Endothelial cell of umbilical vein (primary cell): ENCODE results near the gene RNF169. TPM values are rescaled to one million over a fixed set of nuclear protein-coding genes. Genes with fewer than 3 reads are reported as not detected.

Source experiments
- BruUV-seq: library from RNA; stranded (reverse); fragments of 400-500 nt; replicated peaks from 2 replicates; lab custom pipeline; 2021; lab: Mats Ljungman, UMichigan
- CTCF ChIA-PET: fragments of 300-600, 350-600 bp; sonication (Branson Sonifier 250); formaldehyde crosslinking; loops from one replicate; lab custom pipeline; 2021; ENCODE audit warnings: antibody characterized with exemption, inconsistent platforms; lab: Charles Lee
- POLR2A ChIA-PET: fragments of 300-600, 350-600 bp; sonication (Branson Sonifier 250); formaldehyde crosslinking; loops from one replicate; lab custom pipeline; 2021; ENCODE audit warnings: antibody characterized with exemption, inconsistent platforms; lab: Charles Lee
- DNase-seq: peaks from one replicate; pipeline ENCODE4 v3.0.0-alpha.2; 2011; ENCODE audit warnings: low read depth, low spot score
- FAIRE-seq: peaks from 2 replicates; lab custom pipeline; 2011; peaks lifted over from hg19 to GRCh38; lab: Jason Lieb, UNC
- H2AFZ ChIP-seq: 2 replicates; pipeline ENCODE4 v1.6.0; 2012; ENCODE audit warnings: low read depth, low read length, control low read depth, inconsistent platforms
- H3K27ac ChIP-seq: 2 replicates; pipeline ENCODE4 v1.5.1; 2011; ENCODE audit warnings: low read depth, mild to moderate bottlenecking, control low read depth, low read length, moderate library complexity; ENCODE audit not compliant: insufficient read depth
- H3K27me3 ChIP-seq, 2 experiments: 2 replicates each; pipeline versions ENCODE4 v1.6.0 to v1.6.1; 2011; ENCODE audit warnings: low read length in 2 of 2, mixed read lengths in 1 of 2; ENCODE audit not compliant: control insufficient read depth in 2 of 2, insufficient read depth in 2 of 2
- H3K36me3 ChIP-seq, 2 experiments: 2 replicates in 1 of 2; 3 replicates in 1 of 2; pipeline ENCODE4 v1.5.1; 2011; ENCODE audit warnings: low read length in 2 of 2, mild to moderate bottlenecking in 1 of 2, moderate library complexity in 1 of 2; ENCODE audit not compliant: control insufficient read depth in 2 of 2, insufficient read depth in 2 of 2; ENCODE audit errors: extremely low read depth in 1 of 2
- H3K4me1 ChIP-seq: 3 replicates; pipeline ENCODE4 v1.5.1; 2011; ENCODE audit warnings: mild to moderate bottlenecking, low read length; ENCODE audit not compliant: control insufficient read depth, insufficient read depth; ENCODE audit errors: extremely low read depth
- H3K4me2 ChIP-seq: 2 replicates; pipeline ENCODE4 v1.6.1; 2011; ENCODE audit warnings: low read length, control low read depth, mixed read lengths; ENCODE audit not compliant: insufficient read depth
- H3K4me3 ChIP-seq, 3 experiments: fragments of 200-600 bp in 1 of 3; sonication (generic), shearing (Covaris generic) in 1 of 3; replicated peaks in 1 of 3; 2 replicates each; pipeline ENCODE4 v1.5.1; 2011 to 2016; ENCODE audit warnings: control low read depth in 3 of 3, low read length in 3 of 3, mild to moderate bottlenecking in 2 of 3, inconsistent platforms in 1 of 3, low read depth in 1 of 3, moderate library complexity in 1 of 3; ENCODE audit not compliant: insufficient read depth in 1 of 3
- H3K79me2 ChIP-seq: 2 replicates; pipeline ENCODE4 v1.6.0; 2012; ENCODE audit warnings: low read length, inconsistent platforms; ENCODE audit not compliant: control insufficient read depth, insufficient read depth
- H3K9ac ChIP-seq: replicated peaks from 2 replicates; pipeline ENCODE3; 2011; ENCODE audit warnings: low read length, control low read depth; ENCODE audit not compliant: insufficient read depth; ENCODE audit errors: extremely low read depth
- H3K9me1 ChIP-seq: replicated peaks from 3 replicates; pipeline ENCODE4 v1.6.0; 2011; ENCODE audit warnings: mild to moderate bottlenecking, low read length; ENCODE audit not compliant: control insufficient read depth, insufficient read depth; ENCODE audit errors: extremely low read depth
- H3K9me3 ChIP-seq: replicated peaks from 2 replicates; pipeline ENCODE4 v1.5.1; 2012; ENCODE audit warnings: low read length, inconsistent platforms; ENCODE audit not compliant: control insufficient read depth, insufficient read depth
- H4K20me1 ChIP-seq: replicated peaks from 2 replicates; pipeline ENCODE3; 2011; ENCODE audit warnings: mild to moderate bottlenecking, low read length; ENCODE audit not compliant: control insufficient read depth, insufficient read depth; ENCODE audit errors: extremely low read depth
- EZH2 ChIP-seq: IDR thresholded peaks from 2 replicates; pipeline ENCODE4 v1.6.1; 2012; ENCODE audit warnings: borderline replicate concordance, low read depth, mild to moderate bottlenecking, moderate library complexity, low read length, inconsistent platforms; ENCODE audit not compliant: severe bottlenecking
- FOS ChIP-seq: IDR thresholded peaks from 2 replicates; pipeline ENCODE4 v1.6.1; 2011; ENCODE audit warnings: mild to moderate bottlenecking, low read length, moderate library complexity, borderline replicate concordance; ENCODE audit not compliant: insufficient read depth
- GATA2 ChIP-seq: IDR thresholded peaks from 2 replicates; pipeline ENCODE4 v1.7.0; 2011; ENCODE audit warnings: low read depth, mild to moderate bottlenecking, moderate library complexity, mixed read lengths, low read length; ENCODE audit not compliant: insufficient read length, insufficient read depth
- JUN ChIP-seq: IDR thresholded peaks from 2 replicates; pipeline ENCODE4 v1.6.1; 2011; ENCODE audit warnings: borderline replicate concordance, low read depth; ENCODE audit not compliant: insufficient read length, insufficient read depth
- MAX ChIP-seq: IDR thresholded peaks from 2 replicates; pipeline ENCODE4 v1.6.1; 2011; ENCODE audit not compliant: insufficient read depth, insufficient read length
- MYC ChIP-seq: IDR thresholded peaks from one replicate; pipeline ENCODE4 v1.6.1; 2011; ENCODE audit warnings: mild to moderate bottlenecking, low read depth, low read length
- POLR2A ChIP-seq: IDR thresholded peaks from 2 replicates; pipeline ENCODE4 v1.6.1; 2012; ENCODE audit warnings: low read depth, mild to moderate bottlenecking, control low read depth, low read length
- POLR2AphosphoS5 ChIP-seq: IDR thresholded peaks from 2 replicates; pipeline ENCODE4 v1.6.1; 2012; ENCODE audit warnings: low read depth, mild to moderate bottlenecking, control low read depth, low read length, moderate library complexity; ENCODE audit not compliant: insufficient read depth
- dilution Hi-C: fragments of 300-500 bp; cut with MboI; formaldehyde crosslinking; loops from one replicate; pipeline ENCODE4 v1.15.0; 2019; ENCODE audit warnings: low sequenced_read_pairs; ENCODE audit not compliant: extremely low pct_ligation_motif_present
- intact Hi-C: fragments of 100-400 bp; cut with micrococcal nuclease; formaldehyde crosslinking; loops from one replicate; pipeline ENCODE4 v1.10.0; 2022
- polyA plus RNA-seq, 4 experiments: library from polyadenylated mRNA; depleted of rRNA in 3 of 4; stranded (reverse) in 3 of 4; unstranded in 1 of 4; fragments of >200 nt; gene quantifications; 2 replicates each; pipeline versions ENCODE4 v1.2.1 to v1.2.3, GENCODE V29; 2011 to 2012; ENCODE audit warnings: missing spikeins in 1 of 4
- total RNA-seq: library from RNA; stranded (reverse); gene quantifications from 2 replicates; pipeline ENCODE4 v1.2.3, GENCODE V29; 2021
- TF ChIP-seq, protein P1 (sequence below), 2 donors: IDR thresholded peaks; 1 replicate in 1 of 2; 2 replicates in 1 of 2; pipeline ENCODE4 v1.5.1; 2011; ENCODE audit warnings: low read length in 2 of 2, mild to moderate bottlenecking in 2 of 2, moderate library complexity in 2 of 2, control low read depth in 1 of 2, inconsistent platforms in 1 of 2, low read depth in 1 of 2; ENCODE audit not compliant: insufficient read depth in 1 of 2; ENCODE audit errors: extremely low read depth in 1 of 2

The RNF169 gene
- total and polyA plus RNA-seq, 2 donors (not counting 3 experiments of a cell fraction or from before 2014, with no cell fraction given), result 5.8 to 21.3 TPM

DNA sequence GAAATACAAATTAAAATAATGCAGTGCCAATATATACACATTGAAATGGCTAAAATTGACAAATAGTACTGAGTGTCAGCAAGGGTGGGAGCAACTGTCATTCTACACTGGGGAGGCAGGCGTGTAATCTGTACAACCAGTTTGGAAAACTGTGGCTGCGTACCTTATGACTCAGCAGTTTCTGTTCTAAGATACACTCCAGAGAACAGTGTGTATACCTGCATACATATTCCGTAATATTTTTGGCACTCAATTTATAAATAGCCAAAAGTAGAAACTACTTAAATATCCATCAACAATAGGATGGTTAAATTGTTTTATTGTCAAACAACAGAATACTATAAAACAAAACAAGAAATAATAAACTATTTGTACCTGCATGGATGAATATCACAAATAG, 57.6 kb downstream of the RNF169 start:
- CTCF ChIA-PET, result interaction anchor here (1.3 kb wide), 1 partner anchor 10 kb away, joined by 4 read pairs; no protein-coding TSS in a partner anchor
- Histone ChIP-seq H3K36me3 (no peaks in the 10 kb centered on the region), H3K27ac (no peak overlapping the region), H3K27me3 (no peaks in the 10 kb centered on the region), H3K4me3 (no peak overlapping the region), H3K9me1 (no peaks in the 10 kb centered on the region), H2AFZ (no peak overlapping the region), H3K9ac (no peak overlapping the region), H4K20me1 (no peaks in the 10 kb centered on the region), H3K9me3 (no peaks in the 10 kb centered on the region), H3K4me2 (no peak overlapping the region), H3K79me2 (peaks cover 13% of the 10 kb centered on the region), H3K4me1 (no peaks in the 10 kb centered on the region)
- TF ChIP-seq JUN (no peak), EZH2 (no peak), MAX (no peak), GATA2 (no peak), MYC (no peak), POLR2A (no peak), POLR2AphosphoS5 (no peak), FOS (no peak)
- TF ChIP-seq, protein P1, sequence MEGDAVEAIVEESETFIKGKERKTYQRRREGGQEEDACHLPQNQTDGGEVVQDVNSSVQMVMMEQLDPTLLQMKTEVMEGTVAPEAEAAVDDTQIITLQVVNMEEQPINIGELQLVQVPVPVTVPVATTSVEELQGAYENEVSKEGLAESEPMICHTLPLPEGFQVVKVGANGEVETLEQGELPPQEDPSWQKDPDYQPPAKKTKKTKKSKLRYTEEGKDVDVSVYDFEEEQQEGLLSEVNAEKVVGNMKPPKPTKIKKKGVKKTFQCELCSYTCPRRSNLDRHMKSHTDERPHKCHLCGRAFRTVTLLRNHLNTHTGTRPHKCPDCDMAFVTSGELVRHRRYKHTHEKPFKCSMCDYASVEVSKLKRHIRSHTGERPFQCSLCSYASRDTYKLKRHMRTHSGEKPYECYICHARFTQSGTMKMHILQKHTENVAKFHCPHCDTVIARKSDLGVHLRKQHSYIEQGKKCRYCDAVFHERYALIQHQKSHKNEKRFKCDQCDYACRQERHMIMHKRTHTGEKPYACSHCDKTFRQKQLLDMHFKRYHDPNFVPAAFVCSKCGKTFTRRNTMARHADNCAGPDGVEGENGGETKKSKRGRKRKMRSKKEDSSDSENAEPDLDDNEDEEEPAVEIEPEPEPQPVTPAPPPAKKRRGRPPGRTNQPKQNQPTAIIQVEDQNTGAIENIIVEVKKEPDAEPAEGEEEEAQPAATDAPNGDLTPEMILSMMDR (IDR thresholded peaks at IDR 0.05; ENCODE audit: extremely low read depth in 1 of 2, insufficient read depth in 1 of 2, low read depth in 1 of 2, low read length in 2 of 2), result no peak
- no TSS peak for BruUV-seq
- FAIRE-seq (no peak), DNase-seq (no peak)
- intact Hi-C loops, result no loop called here
- POLR2A ChIA-PET, result no interaction called here
- dilution Hi-C loops, result no loop called here
